ENCODE data around the gene KRT6A. TPM values are rescaled to one million over a fixed set of nuclear protein-coding genes. Genes with fewer than 3 reads are reported as not detected.
A peak's percentile ranks its signal among the peaks of the same experiment; 100 is the strongest.

Gene KRT6A
- total RNA-seq, 5 donors from 2014 or later (not counting 1 experiment from before 2014, with no cell fraction given): not detected

DNA sequence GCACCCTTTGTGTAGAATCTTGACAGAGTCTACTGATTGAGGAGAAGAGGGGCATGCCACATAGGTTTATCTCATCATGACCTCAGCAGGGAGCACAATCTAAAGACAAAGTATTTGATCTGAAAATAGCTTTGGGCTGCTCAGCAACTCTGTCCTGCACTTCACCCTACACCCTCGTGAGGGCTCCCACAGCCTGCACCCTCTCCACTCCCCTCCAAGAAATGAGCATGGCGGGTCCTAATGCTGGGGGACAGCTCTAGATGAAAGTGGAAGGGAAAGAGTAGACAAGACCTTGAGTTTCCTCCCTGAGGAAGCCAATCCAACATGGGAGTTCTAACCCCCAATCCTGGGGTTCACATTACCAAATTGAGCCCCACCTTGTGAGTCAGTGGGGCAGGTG lies 37.8 kb upstream of the KRT6A start:
- Histone ChIP-seq H3K9me3 (no peaks in the 10 kb centered on the region), H3K27me3 (replicated peaks in 1 of 2; ENCODE audit: control insufficient read depth in 2 of 2, extremely low read depth in 1 of 2, insufficient read depth in 2 of 2, low read length in 1 of 2) (peaks cover 0 to 14% of the 10 kb centered on the region in 2 experiments), H3K4me3 (ENCODE audit: control insufficient read depth in 1 of 2, extremely low read depth in 1 of 2, low read length in 1 of 2) (no peak overlapping the region), H3K4me1 (ENCODE audit: control insufficient read depth in 1 of 2, extremely low read depth in 1 of 2, insufficient read depth in 2 of 2, low read length in 2 of 2) (peaks cover 0 to 15% of the 10 kb centered on the region in 2 experiments), H3K27ac (ENCODE audit: low read length) (no peak overlapping the region), H3K36me3 (ENCODE audit: control insufficient read depth in 2 of 2, extremely low read depth in 1 of 2, insufficient read depth in 1 of 2, low read length in 1 of 2) (no peaks in the 10 kb centered on the region)
- H3K27ac Mint-ChIP-seq: no peak overlapping the region
- no peak overlapping the region for H3K4me3 Mint-ChIP-seq
- ChIA-PET POLR2A (no interaction called here), CTCF (no interaction called here)
- WGBS (ENCODE audit: insufficient coverage): no CpG with 5 or more reads among the region's 2 CpGs
- DNase-seq (no peak), ATAC-seq (replicated peaks in 1 of 4) (no peak)
- H3K9me3 Mint-ChIP-seq: no peaks in the 10 kb centered on the region
- peaks cover 0 to 8% (median 0%) of the 10 kb centered on the region in 3 donors for H3K4me1 Mint-ChIP-seq
- H3K36me3 Mint-ChIP-seq: no peaks in the 10 kb centered on the region
- no peaks in the 10 kb centered on the region for H3K27me3 Mint-ChIP-seq

DNA sequence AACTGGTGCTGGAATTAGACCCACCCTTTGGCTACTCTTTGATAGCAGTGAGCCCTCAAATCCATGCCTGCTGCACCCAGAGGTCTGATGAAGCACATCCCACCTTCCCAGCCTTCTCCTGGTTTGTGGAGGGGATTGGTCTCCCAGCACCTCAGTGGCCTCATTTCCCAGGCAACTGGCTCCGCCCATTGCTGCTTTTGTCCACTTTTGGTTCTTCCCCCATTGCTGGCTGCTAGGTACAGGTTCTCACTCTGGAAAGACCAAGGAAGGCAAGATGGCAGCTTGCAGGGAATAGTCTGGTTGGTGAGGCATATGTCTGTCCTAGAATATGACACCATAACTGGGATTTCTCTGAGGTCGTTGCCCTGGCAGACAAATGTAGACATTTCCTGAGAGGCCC lies 37.3 kb upstream of the KRT6A start:
- no peaks in the 10 kb centered on the region for H3K9me3 Mint-ChIP-seq
- H3K27ac Mint-ChIP-seq: no peak overlapping the region
- peaks cover 0 to 8% (median 0%) of the 10 kb centered on the region in 3 donors for H3K4me1 Mint-ChIP-seq
- Histone ChIP-seq H3K4me1 (ENCODE audit: control insufficient read depth in 1 of 2, extremely low read depth in 1 of 2, insufficient read depth in 2 of 2, low read length in 2 of 2) (peaks cover 0 to 20% of the 10 kb centered on the region in 2 experiments), H3K27ac (ENCODE audit: low read length) (no peak overlapping the region), H3K36me3 (ENCODE audit: control insufficient read depth in 2 of 2, extremely low read depth in 1 of 2, insufficient read depth in 1 of 2, low read length in 1 of 2) (no peaks in the 10 kb centered on the region), H3K4me3 (ENCODE audit: control insufficient read depth in 1 of 2, extremely low read depth in 1 of 2, low read length in 1 of 2) (no peak overlapping the region), H3K27me3 (replicated peaks in 1 of 2; ENCODE audit: control insufficient read depth in 2 of 2, extremely low read depth in 1 of 2, insufficient read depth in 2 of 2, low read length in 1 of 2) (peaks cover 0 to 14% of the 10 kb centered on the region in 2 experiments), H3K9me3 (no peaks in the 10 kb centered on the region)
- ChIA-PET POLR2A (no interaction called here), CTCF (no interaction called here)
- DNase-seq (no peak), ATAC-seq (replicated peaks in 1 of 4) (no peak)
- 50% methylated on average over 1 of the region's 2 CpGs for WGBS (ENCODE audit: insufficient coverage)
- H3K4me3 Mint-ChIP-seq: no peak overlapping the region
- H3K27me3 Mint-ChIP-seq: no peaks in the 10 kb centered on the region
- no peaks in the 10 kb centered on the region for H3K36me3 Mint-ChIP-seq

DNA sequence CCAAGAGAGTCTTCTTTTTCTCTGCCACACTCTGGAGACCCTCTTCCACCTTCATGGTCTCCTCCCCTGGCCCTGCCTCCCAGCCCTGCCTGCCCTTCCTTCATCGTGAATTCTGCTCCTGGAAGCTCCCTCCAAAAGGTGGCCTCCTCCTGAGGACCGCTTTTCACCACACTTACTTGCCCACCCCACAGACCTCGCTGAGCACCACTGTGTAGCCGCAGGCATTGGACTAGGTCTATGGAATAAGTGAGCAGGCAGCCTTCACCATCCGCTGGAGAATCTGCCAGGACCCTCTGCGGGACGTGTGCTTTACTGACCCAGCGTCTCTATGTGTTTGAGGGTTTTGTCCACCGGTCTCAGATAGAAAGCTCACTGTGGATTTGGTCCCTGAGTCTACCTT lies 36.8 kb upstream of the KRT6A start:
- H3K4me3 ChIP-seq (ENCODE audit: control insufficient read depth in 1 of 2, extremely low read depth in 1 of 2, low read length in 1 of 2): no peak overlapping the region
- ChIA-PET POLR2A (no interaction called here), CTCF (no interaction called here)
- H3K9me3 ChIP-seq: no peaks in the 10 kb centered on the region
- H3K36me3 Mint-ChIP-seq: no peaks in the 10 kb centered on the region
- H3K36me3 ChIP-seq (ENCODE audit: control insufficient read depth in 2 of 2, extremely low read depth in 1 of 2, insufficient read depth in 1 of 2, low read length in 1 of 2): no peaks in the 10 kb centered on the region
- peaks cover 0 to 20% of the 10 kb centered on the region in 2 experiments for H3K4me1 ChIP-seq (ENCODE audit: control insufficient read depth in 1 of 2, extremely low read depth in 1 of 2, insufficient read depth in 2 of 2, low read length in 2 of 2)
- DNase-seq (no peak), ATAC-seq (replicated peaks in 1 of 4) (no peak)
- H3K9me3 Mint-ChIP-seq: no peaks in the 10 kb centered on the region
- 74% methylated on average over 3 of the region's 9 CpGs for whole genome bisulfite sequencing (ENCODE audit: insufficient coverage)
- no peak overlapping the region for H3K4me3 Mint-ChIP-seq
- peaks cover 0 to 8% (median 0%) of the 10 kb centered on the region in 3 donors for H3K4me1 Mint-ChIP-seq
- H3K27ac Mint-ChIP-seq: no peak overlapping the region
- H3K27ac ChIP-seq (ENCODE audit: low read length): no peak overlapping the region
- H3K27me3 Mint-ChIP-seq: no peaks in the 10 kb centered on the region
- peaks cover 0 to 14% of the 10 kb centered on the region in 2 experiments for H3K27me3 ChIP-seq (replicated peaks in 1 of 2; ENCODE audit: control insufficient read depth in 2 of 2, extremely low read depth in 1 of 2, insufficient read depth in 2 of 2, low read length in 1 of 2)

DNA sequence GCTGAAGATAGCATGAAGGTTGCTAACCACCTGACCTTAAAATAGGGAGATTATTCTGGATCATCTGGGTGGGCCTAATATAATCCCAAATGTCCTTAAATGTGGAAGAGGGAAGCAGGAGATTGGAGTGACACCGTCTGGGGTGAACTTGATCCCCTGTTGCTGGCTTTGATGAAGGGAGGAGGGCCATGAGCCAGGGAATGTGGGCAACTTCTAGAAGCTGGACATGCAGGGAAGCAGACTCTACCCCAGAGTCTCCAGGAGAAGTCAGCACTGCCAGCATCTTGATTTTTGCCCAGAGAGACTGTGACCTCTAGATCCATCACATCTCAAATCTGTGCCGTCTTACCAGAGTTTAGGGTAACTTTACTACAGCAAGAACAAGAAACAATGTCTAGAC lies 36.4 kb upstream of the KRT6A start:
- no peak overlapping the region for H3K4me3 Mint-ChIP-seq
- no peaks in the 10 kb centered on the region for H3K9me3 ChIP-seq
- H3K4me1 Mint-ChIP-seq: peaks cover 0 to 8% (median 0%) of the 10 kb centered on the region in 3 donors
- no peaks in the 10 kb centered on the region for H3K36me3 Mint-ChIP-seq
- ATAC-seq (replicated peaks in 1 of 4): no peak
- H3K4me1 ChIP-seq (ENCODE audit: control insufficient read depth in 1 of 2, extremely low read depth in 1 of 2, insufficient read depth in 2 of 2, low read length in 2 of 2): peaks cover 0 to 20% of the 10 kb centered on the region in 2 experiments
- no peak overlapping the region for H3K27ac ChIP-seq (ENCODE audit: low read length)
- H3K27me3 ChIP-seq (replicated peaks in 1 of 2; ENCODE audit: control insufficient read depth in 2 of 2, extremely low read depth in 1 of 2, insufficient read depth in 2 of 2, low read length in 1 of 2): peaks cover 0 to 14% of the 10 kb centered on the region in 2 experiments
- H3K27me3 Mint-ChIP-seq: no peaks in the 10 kb centered on the region
- DNase-seq: no peak
- H3K36me3 ChIP-seq (ENCODE audit: control insufficient read depth in 2 of 2, extremely low read depth in 1 of 2, insufficient read depth in 1 of 2, low read length in 1 of 2): no peaks in the 10 kb centered on the region
- POLR2A ChIA-PET: no interaction called here
- H3K27ac Mint-ChIP-seq: no peak overlapping the region
- H3K9me3 Mint-ChIP-seq: no peaks in the 10 kb centered on the region
- WGBS (ENCODE audit: insufficient coverage): 100% methylated on average over 2 of the region's 2 CpGs
- no peak overlapping the region for H3K4me3 ChIP-seq (ENCODE audit: control insufficient read depth in 1 of 2, extremely low read depth in 1 of 2, low read length in 1 of 2)
- CTCF ChIA-PET: no interaction called here

DNA sequence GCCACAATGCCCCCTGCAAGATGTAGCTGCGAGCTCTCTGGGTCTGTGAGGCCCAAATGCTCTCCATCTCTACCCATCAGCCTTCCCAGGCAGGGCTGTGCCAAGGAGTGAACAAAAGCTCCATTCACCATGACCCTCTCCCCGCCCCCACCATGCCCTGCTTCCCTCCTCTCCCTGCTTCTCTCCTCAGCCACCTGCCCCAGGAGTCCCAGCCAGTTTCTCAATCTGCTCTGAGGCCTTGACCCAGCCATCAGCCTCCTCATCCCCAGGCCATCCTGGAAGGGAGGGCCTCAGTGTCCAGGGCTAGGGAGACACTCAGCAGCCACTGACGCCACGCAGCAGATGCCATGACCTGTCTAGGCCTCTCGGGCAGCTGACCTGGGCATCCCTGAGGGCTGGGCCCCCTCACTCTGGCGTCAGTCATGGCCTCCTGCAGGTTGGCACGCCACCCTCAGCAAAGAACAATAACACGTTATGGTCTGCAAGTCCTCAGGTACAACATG lies 35.6 kb upstream of the KRT6A start:
- Histone ChIP-seq H3K4me1 (ENCODE audit: control insufficient read depth in 1 of 2, extremely low read depth in 1 of 2, insufficient read depth in 2 of 2, low read length in 2 of 2) (peaks cover 0 to 20% of the 10 kb centered on the region in 2 experiments), H3K4me3 (ENCODE audit: control insufficient read depth in 1 of 2, extremely low read depth in 1 of 2, low read length in 1 of 2) (no peak overlapping the region), H3K9me3 (no peaks in the 10 kb centered on the region), H3K36me3 (ENCODE audit: control insufficient read depth in 2 of 2, extremely low read depth in 1 of 2, insufficient read depth in 1 of 2, low read length in 1 of 2) (no peaks in the 10 kb centered on the region), H3K27me3 (replicated peaks in 1 of 2; ENCODE audit: control insufficient read depth in 2 of 2, extremely low read depth in 1 of 2, insufficient read depth in 2 of 2, low read length in 1 of 2) (peaks cover 0 to 14% of the 10 kb centered on the region in 2 experiments), H3K27ac (ENCODE audit: low read length) (no peak overlapping the region)
- Mint-ChIP-seq H3K4me3 (no peak overlapping the region), H3K9me3 (no peaks in the 10 kb centered on the region), H3K4me1 (peaks cover 0 to 8% (median 0%) of the 10 kb centered on the region in 3 donors), H3K36me3 (no peaks in the 10 kb centered on the region), H3K27ac (no peak overlapping the region), H3K27me3 (no peaks in the 10 kb centered on the region)
- WGBS (ENCODE audit: insufficient coverage): 80% methylated on average over 8 of the region's 8 CpGs
- ChIA-PET CTCF (no interaction called here), POLR2A (no interaction called here)
- no peak for ATAC-seq (replicated peaks in 1 of 4)
- no peak for DNase-seq

DNA sequence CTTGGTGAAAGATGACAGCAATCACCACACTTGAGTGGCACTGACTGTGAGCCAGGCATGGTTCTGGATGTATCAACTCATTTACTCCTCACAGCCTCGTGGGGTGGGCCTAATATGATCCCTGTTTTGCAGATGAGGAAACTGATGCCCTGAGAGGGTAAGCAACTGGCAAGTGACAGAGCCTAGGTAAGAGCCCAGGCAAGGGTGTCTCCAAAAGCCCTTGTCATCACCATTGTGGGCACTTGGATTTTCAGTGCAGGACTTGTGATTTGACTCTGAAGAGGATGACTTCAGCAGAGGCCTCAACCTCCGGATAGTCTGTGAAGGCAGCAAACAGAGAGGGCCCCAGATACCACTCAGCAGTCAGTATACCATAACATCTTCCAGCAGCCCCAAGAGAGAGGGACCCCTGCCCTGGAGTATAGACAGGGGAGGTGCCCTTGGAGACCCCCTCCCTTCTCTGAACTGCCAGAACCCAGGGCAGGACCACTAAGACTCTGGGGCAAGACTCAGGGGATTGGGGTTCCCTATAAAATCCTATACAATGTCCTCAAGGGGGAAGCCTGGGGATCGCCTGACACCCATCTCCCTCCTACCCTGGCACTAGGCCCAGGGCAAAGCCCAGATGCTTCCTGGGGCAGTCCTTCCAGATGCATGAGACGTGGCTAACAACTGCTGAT lies 34.2 kb upstream of the KRT6A start:
- Mint-ChIP-seq H3K27ac (no peak overlapping the region), H3K9me3 (no peaks in the 10 kb centered on the region), H3K36me3 (no peaks in the 10 kb centered on the region), H3K4me3 (no peak overlapping the region), H3K4me1 (peaks cover 0 to 8% (median 0%) of the 10 kb centered on the region in 3 donors), H3K27me3 (peaks cover under 1 to 1% of the 10 kb centered on the region in 2 donors)
- peaks cover 0 to 20% of the 10 kb centered on the region in 2 experiments for H3K4me1 ChIP-seq (ENCODE audit: control insufficient read depth in 1 of 2, extremely low read depth in 1 of 2, insufficient read depth in 2 of 2, low read length in 2 of 2)
- no peaks in the 10 kb centered on the region for H3K36me3 ChIP-seq (ENCODE audit: control insufficient read depth in 2 of 2, extremely low read depth in 1 of 2, insufficient read depth in 1 of 2, low read length in 1 of 2)
- DNase-seq (peak in 1 of 35 experiments; percentile 7), ATAC-seq (replicated peaks in 1 of 4) (no peak)
- no peaks in the 10 kb centered on the region for H3K9me3 ChIP-seq
- POLR2A ChIA-PET: no interaction called here
- CTCF ChIA-PET: no interaction called here
- 75% methylated on average over 2 of the region's 4 CpGs for WGBS (ENCODE audit: insufficient coverage)
- no peak overlapping the region for H3K4me3 ChIP-seq (ENCODE audit: control insufficient read depth in 1 of 2, extremely low read depth in 1 of 2, low read length in 1 of 2)
- no peak overlapping the region for H3K27ac ChIP-seq (ENCODE audit: low read length)
- H3K27me3 ChIP-seq (replicated peaks in 1 of 2; ENCODE audit: control insufficient read depth in 2 of 2, extremely low read depth in 1 of 2, insufficient read depth in 2 of 2, low read length in 1 of 2): peaks cover 0 to 20% of the 10 kb centered on the region in 2 experiments
